GM23338 (cell line): Measurements from ENCODE around the gene IL24. TPM values are rescaled to one million over a fixed set of nuclear protein-coding genes. Genes with fewer than 3 reads are reported as not detected.

Source experiments
- ATAC-seq: fragments of 200-7000 bp; cut with Tn5 transposase; 3 replicates; pipeline ENCODE4 v1.9.1; 2020
- DNase-seq: peaks from one replicate; pipeline ENCODE4 v3.0.0-alpha.2; 2015; ENCODE audit warnings: low spot score
- H2AFZ ChIP-seq: fragments of 200-600 bp; sonication (generic); 2 replicates; pipeline ENCODE4 v1.8.0; 2016; ENCODE audit warnings: antibody characterized with exemption, mild to moderate bottlenecking, moderate library complexity
- H3F3A ChIP-seq: fragments of 200-600 bp; sonication (generic); replicated peaks from 2 replicates; pipeline ENCODE4 v1.8.0; 2017; ENCODE audit warnings: antibody characterized with exemption, mixed run types, low read depth
- H3K27ac ChIP-seq: fragments of 200-600 bp; sonication (generic); 2 replicates; pipeline ENCODE4 v1.6.1; 2016; ENCODE audit warnings: low read depth
- H3K27me3 ChIP-seq: fragments of 200-600 bp; sonication (generic); 2 replicates; pipeline ENCODE4 v1.8.0; 2016; ENCODE audit warnings: mild to moderate bottlenecking, mixed run types, moderate library complexity; ENCODE audit not compliant: insufficient read depth
- H3K36me3 ChIP-seq: fragments of 200-600 bp; sonication (generic); 2 replicates; pipeline ENCODE4 v1.8.0; 2016; ENCODE audit warnings: mild to moderate bottlenecking; ENCODE audit not compliant: insufficient read depth
- H3K4me1 ChIP-seq: fragments of 200-600 bp; sonication (generic); 2 replicates; pipeline ENCODE4 v1.8.0; 2016; ENCODE audit warnings: mild to moderate bottlenecking, moderate library complexity; ENCODE audit not compliant: insufficient read depth
- H3K4me2 ChIP-seq: fragments of 200-600 bp; sonication (generic); 2 replicates; pipeline ENCODE4 v1.7.1; 2017; ENCODE audit warnings: mixed run types
- H3K4me3 ChIP-seq: fragments of 200-600 bp; sonication (generic); 2 replicates; pipeline ENCODE4 v1.6.1; 2016; ENCODE audit warnings: mixed run types
- H3K79me2 ChIP-seq: fragments of 200-600 bp; sonication (generic); replicated peaks from 2 replicates; pipeline ENCODE4 v1.8.0; 2017; ENCODE audit warnings: mild to moderate bottlenecking; ENCODE audit not compliant: insufficient read depth
- H3K9me2 ChIP-seq: fragments of 200-600 bp; sonication (generic); 2 replicates; pipeline ENCODE4 v1.8.0; 2017; ENCODE audit not compliant: insufficient read depth
- H4K20me1 ChIP-seq: fragments of 200-600 bp; sonication (generic); replicated peaks from 2 replicates; pipeline ENCODE4 v1.8.0; 2017; ENCODE audit warnings: mild to moderate bottlenecking; ENCODE audit not compliant: insufficient read depth
- H3K27ac Mint-ChIP-seq: 2 replicates; pipeline ENCODE4 v1.8.0; 2020; ENCODE audit warnings: inconsistent platforms, mild to moderate bottlenecking, moderate library complexity, mixed read lengths
- H3K27me3 Mint-ChIP-seq: 3 replicates; pipeline ENCODE4 v1.8.0; 2022; ENCODE audit warnings: low read depth, mild to moderate bottlenecking, moderate library complexity, mixed read lengths, inconsistent platforms; ENCODE audit not compliant: insufficient read depth, poor library complexity
- H3K36me3 Mint-ChIP-seq: 3 replicates; pipeline ENCODE4 v1.8.0; 2021; ENCODE audit warnings: low read depth, mild to moderate bottlenecking, inconsistent platforms, moderate library complexity, mixed read lengths
- H3K4me1 Mint-ChIP-seq: 3 replicates; pipeline ENCODE4 v1.8.0; 2020; ENCODE audit warnings: mild to moderate bottlenecking, inconsistent platforms, mixed read lengths
- H3K4me3 Mint-ChIP-seq: 3 replicates; pipeline ENCODE4 v1.8.0; 2021; ENCODE audit warnings: moderate library complexity, mild to moderate bottlenecking, inconsistent platforms, mixed read lengths
- H3K9me3 Mint-ChIP-seq: 3 replicates; pipeline ENCODE4 v1.8.0; 2020; ENCODE audit warnings: moderate library complexity, mild to moderate bottlenecking, inconsistent platforms, mixed read lengths
- EZH2 ChIP-seq: fragments of 200-600 bp; sonication (generic); IDR thresholded peaks from one replicate; pipeline ENCODE4 v1.8.0; 2017; ENCODE audit warnings: antibody characterized with exemption, mild to moderate bottlenecking, low read depth; ENCODE audit not compliant: unreplicated experiment
- EZH2phosphoT487 ChIP-seq: fragments of 200-600 bp; sonication (generic); IDR thresholded peaks from one replicate; pipeline ENCODE4 v1.8.1; 2018; ENCODE audit warnings: antibody characterized with exemption; ENCODE audit not compliant: unreplicated experiment
- POLR2AphosphoS5 ChIP-seq: IDR thresholded peaks from 2 replicates; pipeline ENCODE4 v1.6.1; 2016; ENCODE audit warnings: antibody characterized with exemption, low read depth
- REST ChIP-seq: IDR thresholded peaks from one replicate; pipeline ENCODE4 v1.6.1; 2018; ENCODE audit warnings: antibody characterized with exemption; ENCODE audit not compliant: unreplicated experiment
- STAT1 ChIP-seq: IDR thresholded peaks from one replicate; pipeline ENCODE4 v1.6.1; 2016; ENCODE audit warnings: antibody characterized with exemption; ENCODE audit not compliant: unreplicated experiment
- ZNF114 ChIP-seq: fragments of 250-450 bp; sonication (Bioruptor Pico); IDR thresholded peaks from 2 replicates; pipeline ENCODE4 v1.5.0; 2020; ENCODE audit warnings: mild to moderate bottlenecking, moderate library complexity
- ZNF331 ChIP-seq: fragments of 250-450 bp; sonication (Bioruptor Pico); IDR thresholded peaks from 2 replicates; pipeline ENCODE4 v1.5.0; 2020; ENCODE audit warnings: low read depth, mild to moderate bottlenecking, moderate library complexity
- polyA plus RNA-seq: library from polyadenylated mRNA; unstranded; fragments of >200 nt; fragmentation: Nextera tagmentation; extraction: Ambion mirVana; gene quantifications from 2 replicates; pipeline ENCODE4 v1.2.1, GENCODE V29; 2016
- total RNA-seq: library from RNA; depleted of rRNA; stranded (reverse); fragments of >200 nt; shearing (Covaris generic); gene quantifications from 2 replicates; pipeline ENCODE4 v1.2.3, GENCODE V29; 2014

The IL24 gene
- total and polyA plus RNA-seq, 2 experiments from 2014 or later, result not detected

GRCh38 chr1:206940588-206940936, 43.3 kb downstream of the IL24 start:
- DNase-seq (no peak), ATAC-seq (no peak)
- Histone ChIP-seq H3K36me3 (no peaks in the 10 kb centered on the region), H4K20me1 (no peaks in the 10 kb centered on the region), H3K4me2 (no peak overlapping the region), H3K4me1 (no peaks in the 10 kb centered on the region), H2AFZ (no peak overlapping the region), H3K79me2 (no peaks in the 10 kb centered on the region), H3F3A (no peaks in the 10 kb centered on the region), H3K9me2 (peaks cover 10% of the 10 kb centered on the region; the same call in 1 of the 2 replicates), H3K27ac (no peak overlapping the region), H3K27me3 (no peaks in the 10 kb centered on the region), H3K4me3 (no peak overlapping the region)
- TF ChIP-seq ZNF331 (CRISPR knock-in tag) (no peak), POLR2AphosphoS5 (no peak), REST (no peak), ZNF114 (CRISPR knock-in tag) (no peak), EZH2 (no peak), STAT1 (no peak)
- Mint-ChIP-seq H3K4me1 (no peaks in the 10 kb centered on the region), H3K27ac (no peak overlapping the region), H3K9me3 (no peaks in the 10 kb centered on the region), H3K36me3 (no peaks in the 10 kb centered on the region), H3K4me3 (no peak overlapping the region), H3K27me3 (peaks cover 1% of the 10 kb centered on the region)

GRCh38 chr1:206941766-206942418, 44.6 kb downstream of the IL24 start:
- Mint-ChIP-seq H3K4me1 (no peaks in the 10 kb centered on the region), H3K9me3 (no peaks in the 10 kb centered on the region), H3K36me3 (no peaks in the 10 kb centered on the region), H3K4me3 (no peak overlapping the region), H3K27me3 (peaks cover 1% of the 10 kb centered on the region), H3K27ac (no peak overlapping the region)
- H3K9me2 ChIP-seq, result peaks cover 10% of the 10 kb centered on the region; the same call in 1 of the 2 replicates
- H4K20me1 ChIP-seq, result no peaks in the 10 kb centered on the region
- no peaks in the 10 kb centered on the region for H3K27me3 ChIP-seq
- no peaks in the 10 kb centered on the region for H3K4me1 ChIP-seq
- ATAC-seq (no peak), DNase-seq (no peak)
- H3F3A ChIP-seq, result no peaks in the 10 kb centered on the region
- no peak for TF ChIP-seq REST
- TF ChIP-seq EZH2phosphoT487, result no peak
- no peak for TF ChIP-seq ZNF331 (CRISPR knock-in tag)
- no peaks in the 10 kb centered on the region for H3K79me2 ChIP-seq
- H2AFZ ChIP-seq, result no peak overlapping the region
- no peaks in the 10 kb centered on the region for H3K36me3 ChIP-seq
- no peak overlapping the region for H3K27ac ChIP-seq
- H3K4me3 ChIP-seq, result no peak overlapping the region
- no peak overlapping the region for H3K4me2 ChIP-seq
